GM18870 (cell line): ENCODE results near the gene MRPS12.
"Not testable (repeated sequence)": the region's sequence is repeated elsewhere in the genome, so short reads cannot be mapped to it uniquely, and the experiment has no call there.

Experiments used
- ATAC-seq: cut with Tn5 transposase; IDR thresholded peaks from one replicate; pipeline ENCODE4 v1.9.1; 2021; ENCODE audit warnings: moderate library complexity; ENCODE audit not compliant: unreplicated experiment

Gene MRPS12

GRCh38 chr19:38932425-38933179 is 1.9 kb downstream of the MRPS12 start:
- ATAC-seq = no peak

- no peak for ATAC-seq
Measured at GRCh38 chr19:38933544-38933943, 2.8 kb downstream of the MRPS12 start.

GRCh38 chr19:38939957-38940356 is 9.2 kb downstream of the MRPS12 start:
- no peak for ATAC-seq

GRCh38 chr19:38941466-38941865 is 10.7 kb downstream of the MRPS12 start:
- not testable (repeated sequence) for ATAC-seq

- no peak for ATAC-seq
Measured at GRCh38 chr19:38941979-38942378, 11.2 kb downstream of the MRPS12 start.

GRCh38 chr19:38942471-38943181 is 11.9 kb downstream of the MRPS12 start:
- no peak for ATAC-seq

- no peak for ATAC-seq
Measured at GRCh38 chr19:38944981-38945506, 14.3 kb downstream of the MRPS12 start.

- no peak for ATAC-seq
Measured at GRCh38 chr19:38945562-38946228, 15.0 kb downstream of the MRPS12 start.

- no peak for ATAC-seq
Measured at GRCh38 chr19:38946229-38947010, 15.7 kb downstream of the MRPS12 start.

- no peak for ATAC-seq
Measured at GRCh38 chr19:38949580-38950367, 19.0 kb downstream of the MRPS12 start.

GRCh38 chr19:38951187-38951586 is 20.4 kb downstream of the MRPS12 start:
- ATAC-seq = no peak

- no peak for ATAC-seq
Measured at GRCh38 chr19:38952395-38953165, 21.8 kb downstream of the MRPS12 start.

- ATAC-seq = no peak
Measured at GRCh38 chr19:38953677-38954076, 22.9 kb downstream of the MRPS12 start.

- ATAC-seq = no peak
Measured at GRCh38 chr19:38956264-38956663, 25.5 kb downstream of the MRPS12 start.

GRCh38 chr19:38958301-38958700 is 27.6 kb downstream of the MRPS12 start:
- no peak for ATAC-seq

GRCh38 chr19:38959618-38960017 is 28.9 kb downstream of the MRPS12 start:
- ATAC-seq = no peak

GRCh38 chr19:38964738-38965137 is 34.0 kb downstream of the MRPS12 start:
- no peak for ATAC-seq

GRCh38 chr19:38966149-38966548 is 35.4 kb downstream of the MRPS12 start:
- not testable (repeated sequence) for ATAC-seq
